CD8-positive, alpha-beta memory T cell (primary cell): Measurements from ENCODE around the gene DNAAF5. TPM values are rescaled to one million over a fixed set of nuclear protein-coding genes. Genes with fewer than 3 reads are reported as not detected.

ENCODE experiments used
- CTCF ChIA-PET: fragments of 350-600 bp; sonication (Branson Sonifier 250); formaldehyde crosslinking; loops from one replicate; lab custom pipeline; 2021; ENCODE audit warnings: antibody characterized with exemption; lab: Charles Lee
- POLR2A ChIA-PET: fragments of 350-600 bp; sonication (Branson Sonifier 250); formaldehyde crosslinking; loops from one replicate; lab custom pipeline; 2021; ENCODE audit warnings: antibody characterized with exemption; lab: Charles Lee
- DNase-seq, 5 donors: peaks; one replicate each; pipeline versions ENCODE4 v3.0.0 to v3.0.0-alpha.2; 2020 to 2022; ENCODE audit warnings: mixed read lengths in 1 of 5
- H3K27ac ChIP-seq: one replicate; pipeline ENCODE4 v1.7.0; 2013; ENCODE audit warnings: low read depth, mild to moderate bottlenecking, low read length, moderate library complexity
- H3K27me3 ChIP-seq: 2 replicates; pipeline ENCODE4 v1.7.0; 2013; ENCODE audit warnings: low read length, mild to moderate bottlenecking; ENCODE audit not compliant: insufficient read depth, poor library complexity, severe bottlenecking
- H3K36me3 ChIP-seq: 2 replicates; pipeline ENCODE4 v1.7.0; 2013; ENCODE audit warnings: mild to moderate bottlenecking, low read length, moderate library complexity; ENCODE audit not compliant: insufficient read depth
- H3K4me1 ChIP-seq: 2 replicates; pipeline ENCODE4 v1.7.0; 2013; ENCODE audit warnings: mild to moderate bottlenecking, low read length, moderate library complexity; ENCODE audit not compliant: insufficient read depth
- H3K4me3 ChIP-seq: 2 replicates; pipeline ENCODE4 v1.7.0; 2013; ENCODE audit warnings: mild to moderate bottlenecking, low read length
- H3K9me3 ChIP-seq: 2 replicates; pipeline ENCODE4 v1.7.0; 2013; ENCODE audit warnings: mild to moderate bottlenecking, low read length
- H3K27ac Mint-ChIP-seq, 8 donors: one replicate each; pipeline ENCODE4 v1.8.0; 2020 to 2021; ENCODE audit warnings: mixed read lengths in 8 of 8, mild to moderate bottlenecking in 6 of 8, inconsistent platforms in 3 of 8, moderate library complexity in 3 of 8
- H3K27me3 Mint-ChIP-seq, 2 donors: one replicate each; pipeline ENCODE4 v1.8.0; 2020 to 2021; ENCODE audit warnings: mixed read lengths in 2 of 2, mild to moderate bottlenecking in 1 of 2, moderate library complexity in 1 of 2
- H3K36me3 Mint-ChIP-seq, 3 donors: one replicate each; pipeline ENCODE4 v1.8.0; 2020 to 2021; ENCODE audit warnings: mixed read lengths in 3 of 3, inconsistent platforms in 1 of 3, mild to moderate bottlenecking in 1 of 3
- H3K4me1 Mint-ChIP-seq, 3 donors: one replicate each; pipeline ENCODE4 v1.8.0; 2020 to 2021; ENCODE audit warnings: mixed read lengths in 3 of 3, inconsistent platforms in 1 of 3, mild to moderate bottlenecking in 1 of 3
- H3K4me3 Mint-ChIP-seq, 7 donors: one replicate each; pipeline ENCODE4 v1.8.0; 2020 to 2021; ENCODE audit warnings: mixed read lengths in 7 of 7, mild to moderate bottlenecking in 6 of 7, moderate library complexity in 4 of 7, inconsistent platforms in 2 of 7
- H3K9me3 Mint-ChIP-seq, 5 donors: one replicate each; pipeline ENCODE4 v1.8.0; 2020 to 2022; ENCODE audit warnings: mixed read lengths in 5 of 5, mild to moderate bottlenecking in 3 of 5, moderate library complexity in 2 of 5, inconsistent platforms in 1 of 5
- polyA plus RNA-seq: library from polyadenylated mRNA; unstranded; fragments of 300-500 nt; fragmentation: Illumina TruSeq; gene quantifications from one replicate; pipeline ENCODE4 v1.2.3, GENCODE V29; 2021
- total RNA-seq, 2 experiments: library from RNA; stranded (reverse); gene quantifications; one replicate each; pipeline ENCODE4 v1.2.3, GENCODE V29; 2021

DNAAF5 gene
- total and polyA plus RNA-seq, 3 experiments from 2014 or later: 4.4 to 48.0 (median 47.3) TPM

DNA sequence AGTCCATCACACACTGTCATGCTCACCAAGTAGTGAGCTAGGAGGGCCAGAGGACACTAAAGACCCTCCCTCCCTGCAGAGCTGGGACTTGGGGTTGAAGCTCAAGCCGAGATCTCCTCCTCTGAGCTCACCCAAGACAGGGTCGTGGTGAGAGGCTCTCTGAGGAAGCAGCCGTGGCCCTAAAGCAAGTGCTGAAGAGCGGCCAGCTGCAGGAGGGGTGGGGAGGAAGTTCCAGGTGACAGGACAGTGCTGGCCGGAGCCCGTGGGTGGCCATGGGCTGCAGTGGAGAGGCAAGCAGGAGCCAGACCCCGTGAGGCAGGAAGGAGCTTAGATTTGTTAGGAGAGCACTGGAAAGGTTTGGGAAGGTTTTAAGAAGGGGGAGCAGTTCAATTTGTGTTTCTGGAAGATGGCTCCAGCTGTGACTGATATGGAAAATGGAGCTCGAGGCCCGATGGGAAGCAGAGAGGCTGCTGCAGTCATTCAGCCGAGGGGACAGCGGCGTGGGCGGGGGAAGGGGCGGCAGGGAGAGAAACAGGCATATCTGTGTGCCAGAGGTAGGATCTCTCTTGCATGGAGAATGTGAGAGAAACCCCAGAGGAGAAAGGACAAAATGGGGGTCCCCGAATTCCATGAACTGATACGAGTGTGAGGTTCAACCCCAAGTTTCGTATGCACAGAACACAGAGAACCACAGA is 26.9 kb upstream of the DNAAF5 start:
- Histone ChIP-seq H3K36me3 (no peaks in the 10 kb centered on the region), H3K27me3 (no peaks in the 10 kb centered on the region), H3K9me3 (no peaks in the 10 kb centered on the region), H3K4me3 (no peak overlapping the region), H3K27ac (no peak overlapping the region), H3K4me1 (no peaks in the 10 kb centered on the region)
- DNase-seq: no peak
- Mint-ChIP-seq H3K27me3 (no peaks in the 10 kb centered on the region), H3K4me1 (no peaks in the 10 kb centered on the region), H3K36me3 (peaks cover 4 to 19% (median 6%) of the 10 kb centered on the region in 3 donors), H3K9me3 (peaks cover 4 to 7% (median 5%) of the 10 kb centered on the region in 5 donors), H3K4me3 (no peak overlapping the region), H3K27ac (no peak overlapping the region)
- CTCF ChIA-PET: interaction anchor here (1.0 kb wide), 1 partner anchor 15 kb away, joined by 3 read pairs; no protein-coding TSS in a partner anchor
- POLR2A ChIA-PET: no interaction called here

GRCh38 chr7:701086-701671 is 25.3 kb upstream of the DNAAF5 start:
- H3K27me3 Mint-ChIP-seq: no peaks in the 10 kb centered on the region
- CTCF ChIA-PET: no interaction called here
- H3K4me1 ChIP-seq: no peaks in the 10 kb centered on the region
- no peak overlapping the region for H3K27ac ChIP-seq
- POLR2A ChIA-PET: no interaction called here
- peaks cover 4 to 7% (median 5%) of the 10 kb centered on the region in 5 donors for H3K9me3 Mint-ChIP-seq
- no peak overlapping the region for H3K4me3 Mint-ChIP-seq
- H3K27ac Mint-ChIP-seq: no peak overlapping the region
- no peaks in the 10 kb centered on the region for H3K27me3 ChIP-seq
- H3K9me3 ChIP-seq: no peaks in the 10 kb centered on the region
- peaks cover 4 to 19% (median 6%) of the 10 kb centered on the region in 3 donors for H3K36me3 Mint-ChIP-seq
- no peak for DNase-seq
- H3K36me3 ChIP-seq: no peaks in the 10 kb centered on the region
- no peaks in the 10 kb centered on the region for H3K4me1 Mint-ChIP-seq
- no peak overlapping the region for H3K4me3 ChIP-seq

DNA sequence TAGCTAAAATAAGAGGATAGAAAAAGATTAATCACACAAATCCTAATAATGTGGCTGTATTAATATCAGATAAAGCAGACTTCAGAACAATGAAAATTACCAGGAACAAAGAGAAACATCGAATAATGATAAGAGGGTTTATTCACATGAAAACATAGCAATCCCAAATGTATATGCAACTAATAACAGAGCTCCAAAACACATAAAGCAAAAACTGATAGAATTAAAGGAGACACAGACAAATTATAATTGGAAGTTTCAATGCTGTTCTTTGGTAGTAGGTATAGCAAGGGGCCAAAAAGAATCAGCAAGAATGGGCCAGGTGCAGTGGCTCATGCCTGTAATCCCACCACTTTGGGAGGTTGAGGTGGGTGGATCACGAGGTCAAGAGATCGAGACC is 23.4 kb upstream of the DNAAF5 start:
- no peak overlapping the region for H3K4me3 Mint-ChIP-seq
- Histone ChIP-seq H3K36me3 (no peaks in the 10 kb centered on the region), H3K4me3 (no peak overlapping the region), H3K27ac (no peak overlapping the region), H3K27me3 (no peaks in the 10 kb centered on the region), H3K4me1 (no peaks in the 10 kb centered on the region), H3K9me3 (no peaks in the 10 kb centered on the region)
- H3K27me3 Mint-ChIP-seq: no peaks in the 10 kb centered on the region
- no peaks in the 10 kb centered on the region for H3K4me1 Mint-ChIP-seq
- ChIA-PET CTCF (no interaction called here), POLR2A (no interaction called here)
- peaks cover 4 to 19% (median 10%) of the 10 kb centered on the region in 3 donors for H3K36me3 Mint-ChIP-seq
- peak overlapping the region in 1 of 8 donors; percentile 32 for H3K27ac Mint-ChIP-seq
- peaks cover 4 to 7% (median 5%) of the 10 kb centered on the region in 5 donors for H3K9me3 Mint-ChIP-seq
- no peak for DNase-seq

DNA sequence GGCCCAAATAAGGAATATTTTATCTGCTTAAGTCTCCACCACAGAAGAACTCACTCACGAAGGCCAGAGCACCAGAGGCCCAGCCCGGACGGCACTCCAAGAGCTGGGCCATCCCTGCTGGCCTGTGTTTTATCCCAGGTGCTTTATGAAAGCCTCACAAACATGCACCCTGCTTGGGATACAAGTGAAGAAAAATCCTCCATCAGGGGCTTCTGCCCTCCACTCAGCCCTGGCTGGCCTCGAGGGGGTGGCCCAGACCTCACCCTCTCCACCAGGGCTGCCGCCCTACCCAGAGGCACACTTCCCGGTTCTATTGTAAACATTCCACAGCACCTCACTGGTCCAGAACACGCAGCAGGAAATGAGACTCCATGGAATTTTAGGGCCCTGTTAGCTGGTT is 19.8 kb upstream of the DNAAF5 start:
- H3K27me3 ChIP-seq: no peaks in the 10 kb centered on the region
- no peak overlapping the region for H3K27ac ChIP-seq
- Mint-ChIP-seq H3K36me3 (peaks cover 7 to 17% (median 8%) of the 10 kb centered on the region in 3 donors), H3K4me1 (peaks cover 0 to 3% (median 0%) of the 10 kb centered on the region in 3 donors), H3K27ac (no peak overlapping the region), H3K27me3 (peaks cover 0 to 1% of the 10 kb centered on the region in 2 donors), H3K4me3 (no peak overlapping the region), H3K9me3 (peaks cover 4 to 7% (median 5%) of the 10 kb centered on the region in 5 donors)
- H3K36me3 ChIP-seq: no peaks in the 10 kb centered on the region
- POLR2A ChIA-PET: no interaction called here
- no peaks in the 10 kb centered on the region for H3K9me3 ChIP-seq
- H3K4me1 ChIP-seq: no peaks in the 10 kb centered on the region
- DNase-seq: no peak
- CTCF ChIA-PET: no interaction called here
- no peak overlapping the region for H3K4me3 ChIP-seq

DNA sequence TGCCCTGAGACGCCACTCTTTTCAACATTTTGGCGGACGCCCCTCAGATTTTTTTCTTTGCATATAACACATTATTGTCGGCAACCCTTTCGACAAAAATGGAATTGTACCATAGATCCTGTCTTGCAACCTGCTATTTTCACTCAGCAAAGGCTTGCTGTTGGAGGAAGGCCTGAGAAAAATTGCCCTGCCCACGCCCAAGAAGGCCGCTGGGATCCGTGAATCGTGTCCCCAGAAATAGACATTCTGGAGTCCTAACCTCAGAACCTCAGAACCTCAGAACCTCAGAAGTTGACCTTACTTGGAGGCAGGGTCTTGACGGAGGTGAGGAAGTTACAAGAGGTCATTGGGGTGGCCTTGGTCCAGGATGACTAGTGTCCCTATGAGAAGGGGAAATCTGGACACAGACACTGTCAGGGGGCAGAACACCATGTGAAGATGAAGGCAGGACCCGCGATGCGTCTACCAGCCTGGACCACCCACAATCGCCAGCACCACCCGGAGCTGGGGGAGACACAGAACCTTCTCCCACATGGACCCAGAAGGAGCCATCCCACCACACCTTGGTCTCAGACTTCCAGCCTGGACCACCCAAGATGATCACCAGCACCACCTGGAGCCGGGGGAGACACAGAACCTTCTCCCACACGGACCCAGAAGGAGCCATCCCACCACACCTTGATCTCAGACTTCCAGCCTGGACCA is 19.1 kb upstream of the DNAAF5 start:
- Histone ChIP-seq H3K27ac (no peak overlapping the region), H3K9me3 (no peaks in the 10 kb centered on the region), H3K36me3 (no peaks in the 10 kb centered on the region), H3K4me1 (no peaks in the 10 kb centered on the region), H3K4me3 (no peak overlapping the region), H3K27me3 (no peaks in the 10 kb centered on the region)
- peak overlapping the region in 1 of 8 donors; percentile 17 for H3K27ac Mint-ChIP-seq
- no peak overlapping the region for H3K4me3 Mint-ChIP-seq
- H3K9me3 Mint-ChIP-seq: peaks cover 3 to 6% (median 4%) of the 10 kb centered on the region in 5 donors
- CTCF ChIA-PET: no interaction called here
- peaks cover 0 to 1% of the 10 kb centered on the region in 2 donors for H3K27me3 Mint-ChIP-seq
- peaks cover 0 to 3% (median 0%) of the 10 kb centered on the region in 3 donors for H3K4me1 Mint-ChIP-seq
- POLR2A ChIA-PET: no interaction called here
- no peak for DNase-seq
- H3K36me3 Mint-ChIP-seq: peaks cover 7 to 11% (median 8%) of the 10 kb centered on the region in 3 donors

DNA sequence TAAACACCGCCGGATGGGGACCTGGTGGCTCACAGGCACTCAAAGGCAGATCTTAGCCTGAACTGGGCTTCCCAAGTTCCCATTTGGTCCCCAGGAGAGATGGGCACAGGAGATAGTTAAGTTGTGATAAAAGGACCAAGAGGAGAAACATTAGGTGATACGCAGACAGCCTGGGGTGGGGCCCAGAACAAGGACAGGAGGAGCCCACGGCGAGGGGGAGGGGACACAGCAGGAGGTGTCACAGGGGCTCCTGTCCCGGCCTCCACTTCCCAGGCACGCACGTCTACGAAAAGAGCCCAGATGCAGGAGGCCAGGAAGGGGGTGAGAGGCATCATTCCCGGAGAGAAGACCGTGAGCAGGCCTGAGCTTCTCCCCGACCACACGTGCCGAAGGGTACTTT is 16.3 kb upstream of the DNAAF5 start:
- no peaks in the 10 kb centered on the region for H3K27me3 ChIP-seq
- peak overlapping the region in 2 of 8 donors; percentile 52 to 79 for H3K27ac Mint-ChIP-seq
- H3K9me3 Mint-ChIP-seq: no peaks in the 10 kb centered on the region
- peaks cover 6 to 19% (median 10%) of the 10 kb centered on the region in 3 donors for H3K4me1 Mint-ChIP-seq
- H3K27me3 Mint-ChIP-seq: peaks cover 8 to 12% of the 10 kb centered on the region in 2 donors
- H3K4me1 ChIP-seq: no peaks in the 10 kb centered on the region
- H3K36me3 Mint-ChIP-seq: peaks cover 3 to 6% (median 3%) of the 10 kb centered on the region in 3 donors
- no peaks in the 10 kb centered on the region for H3K9me3 ChIP-seq
- CTCF ChIA-PET: no interaction called here
- no peaks in the 10 kb centered on the region for H3K36me3 ChIP-seq
- no peak overlapping the region for H3K4me3 ChIP-seq
- POLR2A ChIA-PET: no interaction called here
- DNase-seq: no peak
- H3K27ac ChIP-seq: no peak overlapping the region
- H3K4me3 Mint-ChIP-seq: peak overlapping the region in 5 of 7 donors; percentile 1 to 38 (median 15)

DNA sequence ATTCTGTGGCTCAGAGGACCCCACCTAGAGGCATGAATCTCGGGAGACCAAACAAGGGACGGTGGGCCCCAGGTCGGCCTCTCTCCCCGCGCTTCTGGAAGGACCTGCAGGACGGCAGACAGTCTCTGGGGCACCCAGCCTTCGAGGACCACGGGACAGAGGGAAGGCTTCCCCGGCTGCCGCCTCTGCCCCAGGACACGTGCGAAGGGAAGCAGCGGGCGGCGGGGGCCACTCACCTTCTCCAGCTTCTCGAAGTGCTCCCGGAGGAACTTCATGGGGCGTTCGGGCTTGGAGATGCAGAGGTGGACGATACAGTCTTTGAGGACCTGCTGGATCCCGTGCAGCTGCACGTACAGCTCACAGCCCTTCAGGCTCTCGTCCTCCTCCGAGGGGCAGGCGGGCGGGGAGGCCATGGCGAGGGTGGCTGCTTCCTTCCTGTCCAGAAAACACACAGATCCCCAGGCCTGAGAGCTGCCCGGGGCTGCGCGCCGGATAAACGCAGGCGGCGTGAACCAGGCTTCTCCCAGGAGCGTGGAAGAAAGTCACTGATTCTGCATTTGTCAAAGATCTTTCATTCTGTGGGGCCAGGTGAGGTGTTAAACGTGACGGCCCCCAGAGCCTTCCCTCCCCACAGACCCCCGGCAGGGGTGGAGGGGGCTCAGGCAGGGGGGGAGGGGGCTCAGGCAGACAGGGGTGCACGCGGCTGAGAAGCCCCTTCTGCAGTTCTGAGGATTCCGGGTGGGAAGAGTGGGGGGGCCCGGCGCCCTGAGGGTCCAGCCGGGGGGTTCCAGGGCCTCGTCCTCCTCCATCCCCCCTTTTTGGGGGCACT is 15.2 kb upstream of the DNAAF5 start:
- H3K36me3 ChIP-seq: no peaks in the 10 kb centered on the region
- H3K4me3 ChIP-seq: no peak overlapping the region
- peaks cover 6 to 19% (median 10%) of the 10 kb centered on the region in 3 donors for H3K4me1 Mint-ChIP-seq
- DNase-seq: no peak
- H3K27me3 Mint-ChIP-seq: peaks cover 10 to 12% of the 10 kb centered on the region in 2 donors
- peak overlapping the region in 6 of 7 donors; percentile 9 to 68 (median 28) for H3K4me3 Mint-ChIP-seq
- peaks cover 3 to 6% (median 3%) of the 10 kb centered on the region in 3 donors for H3K36me3 Mint-ChIP-seq
- CTCF ChIA-PET: no interaction called here
- H3K9me3 ChIP-seq: no peaks in the 10 kb centered on the region
- no peaks in the 10 kb centered on the region for H3K27me3 ChIP-seq
- H3K27ac Mint-ChIP-seq: no peak overlapping the region
- no peaks in the 10 kb centered on the region for H3K9me3 Mint-ChIP-seq
- no peaks in the 10 kb centered on the region for H3K4me1 ChIP-seq
- no peak overlapping the region for H3K27ac ChIP-seq
- POLR2A ChIA-PET: no interaction called here
